ENCODE results near the gene TALDO1.

GRCh38 chr11:772429-773390, 25.4 kb downstream of the TALDO1 start:
- TF ChIP-seq CTCF (IDR thresholded peaks at IDR 0.05; ENCODE audit: low read length) (no peak), EZH2 (optimal IDR thresholded peaks at IDR 0.05; ENCODE audit: low read depth, low read length) (no peak), EZH2phosphoT487 (IDR thresholded peaks at IDR 0.05; ENCODE audit: low read length) (no peak)

Data from MM.1S (cell line).